ENCODE data around the gene FZD1. TPM values are rescaled to one million over a fixed set of nuclear protein-coding genes. Genes with fewer than 3 reads are reported as not detected.

FZD1 gene
- total RNA-seq, 2 experiments from 2014 or later: 0.16 to 0.20 TPM

GRCh38 chr7:91264924-91265681 lies 870 bp downstream of the FZD1 start:
- no peak overlapping the region for H3K27ac Mint-ChIP-seq
- CTCF ChIA-PET: no interaction called here

GRCh38 chr7:91265693-91266066 lies 1.4 kb downstream of the FZD1 start:
- no peak overlapping the region for H3K4me3 Mint-ChIP-seq
- ChIA-PET CTCF (no interaction called here), POLR2A (no interaction called here)
- H3K27ac Mint-ChIP-seq: no peak overlapping the region
- no peak for TF ChIP-seq CTCF (IDR thresholded peaks at IDR 0.05)
- H3K36me3 Mint-ChIP-seq (ENCODE audit: low read depth): no peaks in the 10 kb centered on the region
- DNase-seq (no peak), ATAC-seq (no peak)
- H3K27me3 Mint-ChIP-seq: peaks cover 48% of the 10 kb centered on the region
- peaks cover 3% of the 10 kb centered on the region for H3K4me1 Mint-ChIP-seq (ENCODE audit: low read depth)
- intact Hi-C loops (cut with micrococcal nuclease): loop anchor here (10.0 kb wide), 1 partner anchor 181 kb away; no protein-coding TSS in a partner anchor
- H3K9me3 Mint-ChIP-seq: no peaks in the 10 kb centered on the region

More at GRCh38 chr7:91264924-91265681, 870 bp downstream of the FZD1 start:
- ATAC-seq (peak; percentile 38), DNase-seq (peak; percentile 14)
- TF ChIP-seq CTCF (IDR thresholded peaks at IDR 0.05): no peak
- no peaks in the 10 kb centered on the region for H3K36me3 Mint-ChIP-seq (ENCODE audit: low read depth)
- peak overlapping the region; percentile 71 for H3K4me3 Mint-ChIP-seq
- intact Hi-C loops (cut with micrococcal nuclease): loop anchor here (10.0 kb wide), 1 partner anchor 180 kb away; no protein-coding TSS in a partner anchor
- no peaks in the 10 kb centered on the region for H3K9me3 Mint-ChIP-seq
- POLR2A ChIA-PET: no interaction called here
- peaks cover 50% of the 10 kb centered on the region for H3K27me3 Mint-ChIP-seq
- peaks cover 3% of the 10 kb centered on the region for H3K4me1 Mint-ChIP-seq (ENCODE audit: low read depth)

DNA sequence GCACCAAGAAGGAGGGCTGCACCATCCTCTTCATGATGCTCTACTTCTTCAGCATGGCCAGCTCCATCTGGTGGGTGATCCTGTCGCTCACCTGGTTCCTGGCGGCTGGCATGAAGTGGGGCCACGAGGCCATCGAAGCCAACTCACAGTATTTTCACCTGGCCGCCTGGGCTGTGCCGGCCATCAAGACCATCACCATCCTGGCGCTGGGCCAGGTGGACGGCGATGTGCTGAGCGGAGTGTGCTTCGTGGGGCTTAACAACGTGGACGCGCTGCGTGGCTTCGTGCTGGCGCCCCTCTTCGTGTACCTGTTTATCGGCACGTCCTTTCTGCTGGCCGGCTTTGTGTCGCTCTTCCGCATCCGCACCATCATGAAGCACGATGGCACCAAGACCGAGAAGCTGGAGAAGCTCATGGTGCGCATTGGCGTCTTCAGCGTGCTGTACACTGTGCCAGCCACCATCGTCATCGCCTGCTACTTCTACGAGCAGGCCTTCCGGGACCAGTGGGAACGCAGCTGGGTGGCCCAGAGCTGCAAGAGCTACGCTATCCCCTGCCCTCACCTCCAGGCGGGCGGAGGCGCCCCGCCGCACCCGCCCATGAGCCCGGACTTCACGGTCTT lies 1.9 kb downstream of the FZD1 start:
- Mint-ChIP-seq H3K4me3 (peak overlapping the region; percentile 15), H3K4me1 (ENCODE audit: low read depth) (peaks cover 3% of the 10 kb centered on the region), H3K27me3 (peaks cover 45% of the 10 kb centered on the region), H3K36me3 (ENCODE audit: low read depth) (no peaks in the 10 kb centered on the region), H3K27ac (no peak overlapping the region), H3K9me3 (no peaks in the 10 kb centered on the region)
- ATAC-seq (no peak), DNase-seq (no peak)
- POLR2A ChIA-PET: no interaction called here
- CTCF ChIA-PET: no interaction called here
- intact Hi-C loops (cut with micrococcal nuclease): loop anchor here (10.0 kb wide), 1 partner anchor 181 kb away; no protein-coding TSS in a partner anchor
- no peak for TF ChIP-seq CTCF (IDR thresholded peaks at IDR 0.05)

GRCh38 chr7:91266689-91267090 lies 2.5 kb downstream of the FZD1 start:
- TF ChIP-seq CTCF (IDR thresholded peaks at IDR 0.05): no peak
- ChIA-PET POLR2A (no interaction called here), CTCF (no interaction called here)
- H3K27me3 Mint-ChIP-seq: peaks cover 45% of the 10 kb centered on the region
- H3K4me3 Mint-ChIP-seq: peak overlapping the region; percentile 15
- DNase-seq (no peak), ATAC-seq (no peak)
- intact Hi-C loops (cut with micrococcal nuclease): loop anchor here (10.0 kb wide), 1 partner anchor 182 kb away; no protein-coding TSS in a partner anchor
- no peaks in the 10 kb centered on the region for H3K9me3 Mint-ChIP-seq
- no peaks in the 10 kb centered on the region for H3K36me3 Mint-ChIP-seq (ENCODE audit: low read depth)
- H3K4me1 Mint-ChIP-seq (ENCODE audit: low read depth): peaks cover 3% of the 10 kb centered on the region
- H3K27ac Mint-ChIP-seq: no peak overlapping the region
